Measurements from ENCODE around the gene CNPY1.

DNA sequence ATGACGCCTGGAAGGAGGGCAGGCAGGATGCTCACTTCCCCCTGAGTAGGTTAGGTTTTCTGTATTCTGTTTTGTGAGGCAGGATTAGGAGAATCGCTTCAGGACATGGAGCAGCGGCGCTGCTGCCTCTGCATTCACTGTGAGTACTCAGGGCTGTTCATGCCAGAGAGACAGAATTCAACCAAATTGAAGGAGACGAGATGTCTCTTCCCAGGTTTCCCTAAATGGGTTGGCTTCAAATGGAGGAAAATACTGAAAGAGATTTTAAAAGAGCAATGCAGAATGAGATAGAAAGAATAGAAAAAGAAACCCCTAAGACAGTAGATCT lies 21.9 kb upstream of the CNPY1 start:
- TF ChIP-seq, protein P1, sequence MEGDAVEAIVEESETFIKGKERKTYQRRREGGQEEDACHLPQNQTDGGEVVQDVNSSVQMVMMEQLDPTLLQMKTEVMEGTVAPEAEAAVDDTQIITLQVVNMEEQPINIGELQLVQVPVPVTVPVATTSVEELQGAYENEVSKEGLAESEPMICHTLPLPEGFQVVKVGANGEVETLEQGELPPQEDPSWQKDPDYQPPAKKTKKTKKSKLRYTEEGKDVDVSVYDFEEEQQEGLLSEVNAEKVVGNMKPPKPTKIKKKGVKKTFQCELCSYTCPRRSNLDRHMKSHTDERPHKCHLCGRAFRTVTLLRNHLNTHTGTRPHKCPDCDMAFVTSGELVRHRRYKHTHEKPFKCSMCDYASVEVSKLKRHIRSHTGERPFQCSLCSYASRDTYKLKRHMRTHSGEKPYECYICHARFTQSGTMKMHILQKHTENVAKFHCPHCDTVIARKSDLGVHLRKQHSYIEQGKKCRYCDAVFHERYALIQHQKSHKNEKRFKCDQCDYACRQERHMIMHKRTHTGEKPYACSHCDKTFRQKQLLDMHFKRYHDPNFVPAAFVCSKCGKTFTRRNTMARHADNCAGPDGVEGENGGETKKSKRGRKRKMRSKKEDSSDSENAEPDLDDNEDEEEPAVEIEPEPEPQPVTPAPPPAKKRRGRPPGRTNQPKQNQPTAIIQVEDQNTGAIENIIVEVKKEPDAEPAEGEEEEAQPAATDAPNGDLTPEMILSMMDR (IDR thresholded peaks at IDR 0.05) = no peak
- no peak for TF ChIP-seq EP300 (IDR thresholded peaks at IDR 0.05)
